ENCODE measurements around the gene XRCC4.
"Not testable (repeated sequence)": the region's sequence is repeated elsewhere in the genome, so short reads cannot be mapped to it uniquely, and the experiment has no call there.

The XRCC4 gene

GRCh38 chr5:83076742-83077661 is at the start of gene XRCC4, which contains the start of gene TMEM167A:
XRCC4 (plus strand) TSS chr5:83077547; CDS start chr5:83104920, 27,373 bp downstream.
TMEM167A (minus strand) TSS chr5:83077394; CDS start chr5:83077323, 71 bp downstream.
- peak; percentile 97 for DNase-seq

- DNase-seq, result no peak
These were observed 47.4 kb upstream of the XRCC4 start for GRCh38 chr5:83029912-83030311.

- no peak for DNase-seq
These were observed 46.0 kb upstream of the XRCC4 start for GRCh38 chr5:83031381-83031780.

GRCh38 chr5:83034036-83034435 is 43.3 kb upstream of the XRCC4 start:
- DNase-seq, result no peak

- DNase-seq, result no peak
These were observed 42.7 kb upstream of the XRCC4 start for GRCh38 chr5:83034528-83035207.

- DNase-seq, result no peak
These were observed 41.8 kb upstream of the XRCC4 start for GRCh38 chr5:83035373-83036100.

GRCh38 chr5:83036991-83037575 is 40.3 kb upstream of the XRCC4 start:
- no peak for DNase-seq

- DNase-seq, result no peak
These were observed 38.4 kb upstream of the XRCC4 start for GRCh38 chr5:83038924-83039323.

- no peak for DNase-seq
These were observed 34.8 kb upstream of the XRCC4 start for GRCh38 chr5:83042507-83042906.

- no peak for DNase-seq
These were observed 32.4 kb upstream of the XRCC4 start for GRCh38 chr5:83044926-83045325.

GRCh38 chr5:83048277-83048676 is 29.1 kb upstream of the XRCC4 start:
- no peak for DNase-seq

- DNase-seq, result no peak
These were observed 28.5 kb upstream of the XRCC4 start for GRCh38 chr5:83048811-83049210.

GRCh38 chr5:83049370-83049885 is 27.9 kb upstream of the XRCC4 start:
- no peak for DNase-seq

GRCh38 chr5:83050723-83051340 is 26.5 kb upstream of the XRCC4 start:
- DNase-seq, result no peak

GRCh38 chr5:83055166-83055565 is 22.2 kb upstream of the XRCC4 start:
- no peak for DNase-seq

- DNase-seq, result no peak
These were observed 18.6 kb upstream of the XRCC4 start for GRCh38 chr5:83058726-83059125.

GRCh38 chr5:83059341-83059740 is 18.0 kb upstream of the XRCC4 start:
- DNase-seq, result no peak

- DNase-seq, result no peak
These were observed 10.7 kb upstream of the XRCC4 start for GRCh38 chr5:83066548-83067110.

GRCh38 chr5:83067377-83067776 is 10.0 kb upstream of the XRCC4 start:
- not testable (repeated sequence) for DNase-seq

GRCh38 chr5:83069096-83069799 is 8.1 kb upstream of the XRCC4 start:
- no peak for DNase-seq

Measured in CD4-positive, alpha-beta T cell treated with Interleukin-17A for 1 hour (primary cell).